Thyroid gland (tissue), 4 donors: ENCODE data around the gene SMG9. TPM values are rescaled to one million over a fixed set of nuclear protein-coding genes. Genes with fewer than 3 reads are reported as not detected.

Experiments used
- DNase-seq, 2 donors: peaks; one replicate each; pipeline ENCODE4 v3.0.0-alpha.2; 2019
- H3K27ac ChIP-seq, 3 donors: fragments of 200-600 bp; sonication (generic); 1 replicate in 2 of 3; 2 replicates in 1 of 3; pipeline ENCODE4 v1.5.1; 2016 to 2019; ENCODE audit warnings: mild to moderate bottlenecking in 1 of 3, moderate library complexity in 1 of 3
- H3K27me3 ChIP-seq: fragments of 200-600 bp; sonication (generic); one replicate; pipeline ENCODE4 v1.5.1; 2019
- H3K36me3 ChIP-seq, 2 donors: fragments of 200-600 bp; sonication (generic); one replicate each; pipeline ENCODE4 v1.5.1; 2016 to 2019
- H3K4me1 ChIP-seq, 2 donors: fragments of 200-600 bp; sonication (generic); one replicate each; pipeline ENCODE4 v1.5.1; 2017 to 2019
- H3K4me3 ChIP-seq, 3 donors: fragments of 200-600 bp; sonication (generic); replicated peaks in 1 of 3; 1 replicate in 2 of 3; 2 replicates in 1 of 3; pipeline ENCODE4 v1.5.1; 2016; ENCODE audit warnings: mild to moderate bottlenecking in 1 of 3
- H3K9me3 ChIP-seq: fragments of 200-600 bp; sonication (generic); one replicate; pipeline ENCODE4 v1.5.1; 2017
- CTCF ChIP-seq, 6 experiments: fragments of 200-600 bp in 3 of 6; fragments of 450-650 bp in 3 of 6; sonication (generic) in 3 of 6; IDR thresholded peaks; one replicate each; pipeline ENCODE4 v1.5.1; 2016 to 2019; ENCODE audit warnings: antibody characterized with exemption in 6 of 6, mild to moderate bottlenecking in 2 of 6, inconsistent platforms in 1 of 6, moderate library complexity in 1 of 6
- POLR2A ChIP-seq, 2 donors: fragments of 450-650 bp; IDR thresholded peaks; one replicate each; pipeline ENCODE4 v1.6.1; 2017; ENCODE audit warnings: antibody characterized with exemption in 2 of 2, mild to moderate bottlenecking in 2 of 2, moderate library complexity in 1 of 2
- WGBS, 2 donors: methylation state at CpG; one replicate each; pipeline ENCODE4 v1.1.5; 2017; 5-methylcytosine and 5-hydroxymethylcytosine counted together
- intact Hi-C: fragments of 100-400 bp; cut with DNase I; formaldehyde crosslinking; loops from one replicate; pipeline ENCODE4 v1.15.1; 2023
- total RNA-seq, 4 donors: library from RNA; depleted of rRNA; stranded (reverse); fragments of >200 nt; gene quantifications; one replicate each; pipeline ENCODE4 v1.2.3, GENCODE V29; 2016

The SMG9 gene
- total RNA-seq, 4 donors from 2014 or later: 15.5 to 34.4 (median 18.8) TPM

DNA sequence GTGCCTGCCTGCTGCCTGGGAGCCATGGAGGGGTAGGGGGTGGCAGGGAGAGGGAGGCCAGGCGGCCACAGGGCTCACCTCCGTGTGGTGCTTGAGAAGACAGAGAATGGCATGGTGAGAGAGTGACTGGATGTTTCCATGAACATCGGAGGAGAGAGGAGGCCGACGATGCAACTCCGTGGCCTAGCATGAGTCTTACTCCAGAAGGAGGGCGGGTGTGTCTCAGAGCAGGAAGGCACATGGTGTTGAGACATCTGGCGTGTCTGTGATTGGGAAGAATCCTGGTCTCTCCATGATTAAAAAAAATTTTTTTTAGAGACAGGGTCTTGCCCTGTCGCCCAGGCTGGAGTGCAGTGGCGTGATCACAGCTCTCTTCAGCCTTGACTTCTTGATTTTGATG lies 33.8 kb downstream of the SMG9 start:
- no peaks in the 10 kb centered on the region for H3K27me3 ChIP-seq
- intact Hi-C loops: no loop called here
- no peaks in the 10 kb centered on the region for H3K4me1 ChIP-seq
- TF ChIP-seq CTCF (IDR thresholded peaks at IDR 0.05): no peak
- TF ChIP-seq POLR2A (IDR thresholded peaks at IDR 0.05): no peak
- H3K27ac ChIP-seq: no peak overlapping the region
- no peak for DNase-seq
- H3K4me3 ChIP-seq: no peak overlapping the region
- no peaks in the 10 kb centered on the region for H3K36me3 ChIP-seq
- H3K9me3 ChIP-seq: no peaks in the 10 kb centered on the region
- 79 to 85% methylated on average over 10 of the region's 10 CpGs for WGBS, 2 donors

GRCh38 chr19:43719918-43720317 lies 34.8 kb downstream of the SMG9 start:
- Histone ChIP-seq H3K36me3 (no peaks in the 10 kb centered on the region), H3K27me3 (no peaks in the 10 kb centered on the region), H3K4me1 (no peaks in the 10 kb centered on the region), H3K9me3 (no peaks in the 10 kb centered on the region), H3K27ac (no peak overlapping the region), H3K4me3 (no peak overlapping the region)
- no peak for TF ChIP-seq POLR2A (IDR thresholded peaks at IDR 0.05)
- TF ChIP-seq CTCF (IDR thresholded peaks at IDR 0.05): no peak
- 57 to 60% methylated on average over 5 of the region's 5 CpGs for WGBS, 2 donors
- no peak for DNase-seq
- intact Hi-C loops: no loop called here

DNA sequence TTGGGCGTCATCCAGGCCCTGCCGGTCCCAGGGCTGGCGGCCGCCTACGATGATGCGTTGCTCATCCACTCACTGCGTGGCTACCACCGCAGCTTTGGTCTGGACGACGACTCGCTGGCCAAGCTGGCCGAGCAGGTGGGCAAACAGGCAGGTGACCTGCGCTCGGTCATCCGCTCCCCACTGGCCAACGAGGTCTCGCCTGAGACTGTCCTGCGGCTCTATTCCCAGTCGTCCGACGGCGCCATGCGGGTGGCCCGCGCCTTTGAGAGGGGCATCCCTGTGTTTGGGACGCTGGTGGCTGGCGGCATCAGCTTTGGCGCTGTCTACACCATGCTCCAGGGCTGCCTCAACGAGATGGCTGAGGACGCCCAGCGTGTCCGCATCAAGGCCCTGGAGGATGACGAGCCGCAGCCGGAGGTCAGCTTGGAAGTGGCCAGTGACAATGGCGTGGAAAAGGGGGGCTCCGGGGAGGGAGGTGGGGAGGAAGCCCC lies 35.3 kb downstream of the SMG9 start:
- Histone ChIP-seq H3K4me1 (no peaks in the 10 kb centered on the region), H3K9me3 (no peaks in the 10 kb centered on the region), H3K27me3 (no peaks in the 10 kb centered on the region), H3K27ac (no peak overlapping the region), H3K36me3 (no peaks in the 10 kb centered on the region), H3K4me3 (no peak overlapping the region)
- TF ChIP-seq CTCF (IDR thresholded peaks at IDR 0.05) (no peak), POLR2A (IDR thresholded peaks at IDR 0.05) (no peak)
- DNase-seq: no peak
- intact Hi-C loops: no loop called here
- WGBS, 2 donors: 88 to 89% methylated on average over 20 to 30 of the region's 37 CpGs

GRCh38 chr19:43718627-43719377 lies 36.0 kb downstream of the SMG9 start:
- H3K27me3 ChIP-seq: no peaks in the 10 kb centered on the region
- no peak for DNase-seq
- no peak overlapping the region for H3K27ac ChIP-seq
- no peaks in the 10 kb centered on the region for H3K9me3 ChIP-seq
- WGBS, 2 donors: 92 to 94% methylated on average over 35 to 47 of the region's 60 CpGs
- no peaks in the 10 kb centered on the region for H3K36me3 ChIP-seq
- H3K4me1 ChIP-seq: no peaks in the 10 kb centered on the region
- intact Hi-C loops: no loop called here
- H3K4me3 ChIP-seq: no peak overlapping the region
- TF ChIP-seq CTCF (IDR thresholded peaks at IDR 0.05) (no peak), POLR2A (IDR thresholded peaks at IDR 0.05) (no peak)

DNA sequence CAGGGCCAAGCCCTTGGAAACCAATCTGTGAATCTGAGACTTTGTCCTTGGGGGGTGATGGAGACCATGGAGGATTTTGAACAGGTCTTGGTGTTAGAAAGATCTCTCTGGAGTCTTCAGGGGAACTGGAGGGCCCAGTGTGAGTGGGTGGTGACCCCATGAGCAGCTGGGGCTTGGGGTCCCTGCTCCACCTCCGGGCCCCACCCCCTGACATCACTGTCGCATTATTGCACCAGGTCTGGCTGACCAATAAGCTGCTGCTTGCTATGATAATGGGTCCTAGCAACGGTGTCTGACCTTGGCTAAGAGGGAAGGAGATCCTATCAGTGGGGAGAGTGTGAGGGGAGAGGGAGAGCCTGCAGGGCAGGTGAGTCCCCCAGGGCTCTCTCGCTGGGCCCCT lies 39.0 kb downstream of the SMG9 start, which contains the start of gene IRGC:
TSS of gene IRGC (plus strand) at position 301 of the 400 bp plus-strand sequence. CDS start 2,483 bp downstream, outside the sequence.
- intact Hi-C loops: no loop called here
- WGBS, 2 donors: 66 to 85% methylated on average over 3 to 4 of the region's 4 CpGs

More for the DNA sequence above, 39.0 kb downstream of the SMG9 start, which contains the start of gene IRGC:
- no peaks in the 10 kb centered on the region for H3K36me3 ChIP-seq
- no peak for DNase-seq
- no peaks in the 10 kb centered on the region for H3K9me3 ChIP-seq
- no peak within 1 kb of the TSS for H3K4me3 ChIP-seq
- no peak within 1 kb of the TSS for H3K27ac ChIP-seq
- H3K4me1 ChIP-seq: no peaks in the 10 kb centered on the region
- no peak for TF ChIP-seq POLR2A (IDR thresholded peaks at IDR 0.05)
- TF ChIP-seq CTCF (IDR thresholded peaks at IDR 0.05): no peak
- H3K27me3 ChIP-seq: no peaks in the 10 kb centered on the region
